ENCODE data around the gene GNPTG. TPM values are rescaled to one million over a fixed set of nuclear protein-coding genes. Genes with fewer than 3 reads are reported as not detected.

GNPTG gene
- total RNA-seq, 4 donors from 2014 or later: 28.4 to 95.9 (median 48.6) TPM

DNA sequence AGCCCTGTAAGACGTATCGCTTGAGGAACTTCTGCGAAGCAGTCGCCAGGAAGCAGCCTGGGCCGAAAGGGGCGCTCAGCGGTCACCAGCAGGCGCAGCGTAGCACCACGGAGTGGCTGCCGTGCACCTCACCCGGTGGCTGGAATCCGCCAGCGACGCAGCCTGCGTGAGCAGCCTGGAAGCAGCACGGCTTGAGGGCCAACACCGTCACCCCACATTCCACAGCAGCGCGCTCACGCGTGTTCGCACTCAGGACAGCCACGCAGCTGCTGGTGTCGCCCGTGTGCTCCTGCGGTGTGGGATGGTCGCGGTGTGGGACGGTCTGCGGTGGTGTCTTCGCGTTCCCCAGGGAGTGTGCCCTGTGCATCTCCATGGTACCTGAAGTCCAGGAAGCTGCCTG, 32.7 kb upstream of the GNPTG start:
- no peaks in the 10 kb centered on the region for H3K9me3 ChIP-seq
- peaks cover 0 to 1% of the 10 kb centered on the region in 2 donors for H3K4me1 ChIP-seq
- H3K27me3 ChIP-seq: no peaks in the 10 kb centered on the region
- no peaks in the 10 kb centered on the region for H3K36me3 ChIP-seq
- TF ChIP-seq, protein P1, sequence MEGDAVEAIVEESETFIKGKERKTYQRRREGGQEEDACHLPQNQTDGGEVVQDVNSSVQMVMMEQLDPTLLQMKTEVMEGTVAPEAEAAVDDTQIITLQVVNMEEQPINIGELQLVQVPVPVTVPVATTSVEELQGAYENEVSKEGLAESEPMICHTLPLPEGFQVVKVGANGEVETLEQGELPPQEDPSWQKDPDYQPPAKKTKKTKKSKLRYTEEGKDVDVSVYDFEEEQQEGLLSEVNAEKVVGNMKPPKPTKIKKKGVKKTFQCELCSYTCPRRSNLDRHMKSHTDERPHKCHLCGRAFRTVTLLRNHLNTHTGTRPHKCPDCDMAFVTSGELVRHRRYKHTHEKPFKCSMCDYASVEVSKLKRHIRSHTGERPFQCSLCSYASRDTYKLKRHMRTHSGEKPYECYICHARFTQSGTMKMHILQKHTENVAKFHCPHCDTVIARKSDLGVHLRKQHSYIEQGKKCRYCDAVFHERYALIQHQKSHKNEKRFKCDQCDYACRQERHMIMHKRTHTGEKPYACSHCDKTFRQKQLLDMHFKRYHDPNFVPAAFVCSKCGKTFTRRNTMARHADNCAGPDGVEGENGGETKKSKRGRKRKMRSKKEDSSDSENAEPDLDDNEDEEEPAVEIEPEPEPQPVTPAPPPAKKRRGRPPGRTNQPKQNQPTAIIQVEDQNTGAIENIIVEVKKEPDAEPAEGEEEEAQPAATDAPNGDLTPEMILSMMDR (IDR thresholded peaks at IDR 0.05): no peak
- TF ChIP-seq POLR2A (IDR thresholded peaks at IDR 0.05): no peak
- no peak overlapping the region for H3K27ac ChIP-seq
- DNase-seq: no peak
- H3K4me3 ChIP-seq: no peak overlapping the region
- intact Hi-C loops (cut with DNase I; ENCODE audit: low total_unique reads): no loop called here

DNA sequence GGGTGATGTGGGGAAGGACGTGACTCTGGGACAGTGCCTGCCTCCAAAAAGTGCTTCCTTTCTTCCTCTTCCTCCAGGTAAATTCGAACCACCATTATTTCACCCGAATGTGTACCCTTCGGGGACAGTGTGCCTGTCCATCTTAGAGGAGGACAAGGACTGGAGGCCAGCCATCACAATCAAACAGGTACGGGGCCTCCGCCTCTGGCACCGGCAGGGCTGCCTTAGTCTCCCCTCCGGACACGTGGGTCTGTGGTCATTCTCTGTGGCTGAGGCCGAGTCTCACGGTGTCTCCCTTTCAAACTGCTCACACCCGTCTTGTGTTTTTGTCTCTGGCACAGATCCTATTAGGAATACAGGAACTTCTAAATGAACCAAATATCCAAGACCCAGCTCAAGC, 31.6 kb upstream of the GNPTG start:
- TF ChIP-seq, protein P1 (IDR thresholded peaks at IDR 0.05): no peak
- TF ChIP-seq POLR2A (IDR thresholded peaks at IDR 0.05): no peak
- Histone ChIP-seq H3K4me1 (no peaks in the 10 kb centered on the region), H3K4me3 (no peak overlapping the region), H3K9me3 (no peaks in the 10 kb centered on the region), H3K36me3 (no peaks in the 10 kb centered on the region), H3K27me3 (no peaks in the 10 kb centered on the region), H3K27ac (no peak overlapping the region)
- intact Hi-C loops (cut with DNase I; ENCODE audit: low total_unique reads): no loop called here
- no peak for DNase-seq

DNA sequence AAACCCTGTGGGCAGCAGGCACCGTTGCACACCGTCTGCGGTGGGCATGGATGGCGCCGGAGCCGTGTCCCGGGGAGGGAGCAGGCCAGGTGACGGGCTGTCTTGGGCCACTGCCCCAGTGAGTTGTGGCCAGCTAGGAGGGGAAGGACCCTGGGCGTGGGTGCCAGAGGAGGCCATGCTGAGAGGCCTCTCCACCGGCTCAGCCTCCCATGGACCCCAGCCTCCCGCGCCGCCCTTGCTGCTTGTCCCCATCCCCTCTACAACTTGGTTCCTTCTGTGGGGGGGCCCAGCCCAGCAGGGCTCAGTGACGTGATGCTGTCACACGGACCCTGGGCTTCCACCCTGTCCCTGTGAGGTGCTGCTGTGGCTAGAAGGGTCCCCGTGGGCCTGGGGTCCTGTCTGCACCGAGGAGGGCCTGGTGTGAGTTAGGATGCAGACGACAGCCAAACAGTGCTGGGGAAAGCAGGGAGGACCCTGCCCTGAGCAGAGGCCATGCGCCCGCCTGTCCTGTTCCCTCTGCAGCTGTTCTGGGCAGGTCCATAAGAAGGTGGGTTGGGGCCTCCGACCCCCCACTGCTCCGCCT, 31.0 kb upstream of the GNPTG start:
- DNase-seq: no peak
- Histone ChIP-seq H3K36me3 (no peaks in the 10 kb centered on the region), H3K4me1 (no peaks in the 10 kb centered on the region)

DNA sequence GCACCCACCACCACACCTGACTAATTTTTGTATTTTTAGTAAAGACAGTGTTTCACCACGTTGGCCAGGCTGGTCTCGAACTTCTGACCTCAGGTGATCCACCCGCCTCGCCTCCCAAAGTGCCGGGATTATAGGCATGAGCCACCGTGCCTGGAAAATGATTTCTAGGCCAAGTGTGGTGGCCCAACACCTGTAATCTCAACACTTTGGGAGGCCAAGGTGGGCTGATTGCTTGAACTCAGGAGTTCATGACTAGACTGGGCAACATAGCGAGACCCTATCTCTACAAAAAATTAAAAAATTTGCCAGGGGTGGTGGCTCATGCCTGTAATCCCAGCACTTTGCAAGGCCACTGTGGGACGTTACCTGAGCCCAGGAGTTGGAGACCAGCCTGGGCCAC, 29.3 kb upstream of the GNPTG start:
- intact Hi-C loops (cut with DNase I; ENCODE audit: low total_unique reads): no loop called here
- no peak overlapping the region for H3K4me3 ChIP-seq
- no peak for DNase-seq
- no peaks in the 10 kb centered on the region for H3K4me1 ChIP-seq
- H3K9me3 ChIP-seq: no peaks in the 10 kb centered on the region
- no peaks in the 10 kb centered on the region for H3K36me3 ChIP-seq
- no peaks in the 10 kb centered on the region for H3K27me3 ChIP-seq
- H3K27ac ChIP-seq: no peak overlapping the region
- no peak for TF ChIP-seq POLR2A (IDR thresholded peaks at IDR 0.05)
- TF ChIP-seq, protein P1 (IDR thresholded peaks at IDR 0.05): no peak

More for the DNA sequence above, 31.0 kb upstream of the GNPTG start:
- Histone ChIP-seq H3K9me3 (no peaks in the 10 kb centered on the region), H3K27me3 (no peaks in the 10 kb centered on the region), H3K27ac (no peak overlapping the region), H3K4me3 (no peak overlapping the region)
- intact Hi-C loops (cut with DNase I; ENCODE audit: low total_unique reads): no loop called here
- TF ChIP-seq, protein P1 (IDR thresholded peaks at IDR 0.05): no peak
- no peak for TF ChIP-seq POLR2A (IDR thresholded peaks at IDR 0.05)

DNA sequence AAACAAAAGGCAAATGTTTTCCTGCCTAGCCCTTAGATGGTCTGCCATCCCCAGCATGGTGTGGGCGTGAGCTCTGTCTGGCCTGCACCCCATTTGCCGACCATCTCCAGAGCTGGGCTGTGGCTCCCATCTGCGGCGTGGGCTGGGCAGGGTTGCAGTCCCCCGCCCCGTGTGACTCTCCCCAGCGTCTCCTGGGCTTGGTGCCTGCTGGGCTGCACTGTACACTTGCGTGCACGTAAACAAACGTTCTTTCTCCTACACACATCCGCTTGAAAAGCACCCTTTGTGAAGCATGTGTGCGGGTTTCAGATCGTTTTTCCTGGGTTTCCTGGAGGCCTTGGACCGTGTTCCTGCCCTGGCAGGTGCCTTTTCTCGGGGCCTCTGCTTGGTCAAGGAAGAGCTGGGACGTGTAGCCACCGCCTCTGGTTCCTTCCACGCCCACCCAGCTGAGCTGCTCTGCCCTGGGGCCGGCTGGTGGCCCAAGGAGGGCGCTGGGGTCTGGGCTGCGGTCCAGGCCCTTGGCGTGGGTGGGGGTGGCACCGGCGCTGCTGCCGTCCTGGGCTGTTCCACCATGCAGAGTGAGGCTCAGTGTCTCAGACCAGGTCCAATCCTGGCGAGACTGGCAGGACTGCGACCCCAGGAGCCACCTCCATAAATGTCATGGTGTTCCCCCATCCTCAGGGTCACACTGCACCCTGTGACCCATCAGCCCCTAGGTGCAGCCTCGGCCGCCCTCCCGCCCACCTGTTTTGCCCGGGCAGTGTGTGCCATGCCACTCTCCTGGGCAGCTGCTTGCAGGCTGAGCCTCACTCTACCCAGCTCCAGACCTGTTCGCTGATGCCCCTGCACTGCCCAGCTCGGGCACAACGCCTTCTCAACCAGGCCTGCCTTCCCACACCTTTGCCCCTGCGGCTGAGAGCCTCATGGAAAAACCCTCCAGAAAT, 28.2 kb upstream of the GNPTG start:
- Histone ChIP-seq H3K27me3 (no peaks in the 10 kb centered on the region), H3K27ac (no peak overlapping the region), H3K9me3 (no peaks in the 10 kb centered on the region), H3K4me1 (no peaks in the 10 kb centered on the region), H3K36me3 (no peaks in the 10 kb centered on the region), H3K4me3 (no peak overlapping the region)
- no peak for TF ChIP-seq POLR2A (IDR thresholded peaks at IDR 0.05)
- TF ChIP-seq, protein P1 (IDR thresholded peaks at IDR 0.05): no peak
- no peak for DNase-seq
- intact Hi-C loops (cut with DNase I; ENCODE audit: low total_unique reads): no loop called here
